OCI-LY3 (cell line): Measurements from ENCODE around the gene ARIH1.

Experiments used
- EZH2phosphoT487 ChIP-seq: fragments of 200-600 bp; shearing (Covaris generic); IDR thresholded peaks from 2 replicates; pipeline ENCODE4 v1.6.1; 2018; ENCODE audit warnings: antibody characterized with exemption, mixed run types, low read depth
- TF ChIP-seq, protein P1 (sequence below): fragments of 200-600, 300-600 bp; sonication (generic); IDR thresholded peaks from 2 replicates; pipeline ENCODE4 v1.5.1; 2014; ENCODE audit warnings: antibody characterized with exemption, low read length, low read depth

GRCh38 chr15:72460402-72460801, 13.7 kb upstream of the ARIH1 start:
- TF ChIP-seq, protein P1, sequence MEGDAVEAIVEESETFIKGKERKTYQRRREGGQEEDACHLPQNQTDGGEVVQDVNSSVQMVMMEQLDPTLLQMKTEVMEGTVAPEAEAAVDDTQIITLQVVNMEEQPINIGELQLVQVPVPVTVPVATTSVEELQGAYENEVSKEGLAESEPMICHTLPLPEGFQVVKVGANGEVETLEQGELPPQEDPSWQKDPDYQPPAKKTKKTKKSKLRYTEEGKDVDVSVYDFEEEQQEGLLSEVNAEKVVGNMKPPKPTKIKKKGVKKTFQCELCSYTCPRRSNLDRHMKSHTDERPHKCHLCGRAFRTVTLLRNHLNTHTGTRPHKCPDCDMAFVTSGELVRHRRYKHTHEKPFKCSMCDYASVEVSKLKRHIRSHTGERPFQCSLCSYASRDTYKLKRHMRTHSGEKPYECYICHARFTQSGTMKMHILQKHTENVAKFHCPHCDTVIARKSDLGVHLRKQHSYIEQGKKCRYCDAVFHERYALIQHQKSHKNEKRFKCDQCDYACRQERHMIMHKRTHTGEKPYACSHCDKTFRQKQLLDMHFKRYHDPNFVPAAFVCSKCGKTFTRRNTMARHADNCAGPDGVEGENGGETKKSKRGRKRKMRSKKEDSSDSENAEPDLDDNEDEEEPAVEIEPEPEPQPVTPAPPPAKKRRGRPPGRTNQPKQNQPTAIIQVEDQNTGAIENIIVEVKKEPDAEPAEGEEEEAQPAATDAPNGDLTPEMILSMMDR: no peak
- no peak for TF ChIP-seq EZH2phosphoT487
